GM19023 (cell line): Measurements from ENCODE around the gene CDKN2AIP.
"Not testable (repeated sequence)": the region's sequence is repeated elsewhere in the genome, so short reads cannot be mapped to it uniquely, and the experiment has no call there.

Experiments used
- ATAC-seq: cut with Tn5 transposase; IDR thresholded peaks from one replicate; pipeline ENCODE4 v1.9.1; 2021; ENCODE audit warnings: mild to moderate bottlenecking, moderate library complexity; ENCODE audit not compliant: unreplicated experiment

The CDKN2AIP gene

GRCh38 chr4:183413234-183414200 is 30.9 kb upstream of the CDKN2AIP start:
- no peak for ATAC-seq

GRCh38 chr4:183416879-183417755 is 27.3 kb upstream of the CDKN2AIP start:
- no peak for ATAC-seq

- no peak for ATAC-seq
These were observed 21.3 kb upstream of the CDKN2AIP start for GRCh38 chr4:183422962-183423631.

GRCh38 chr4:183424109-183424744 is 20.2 kb upstream of the CDKN2AIP start:
- no peak for ATAC-seq

DNA sequence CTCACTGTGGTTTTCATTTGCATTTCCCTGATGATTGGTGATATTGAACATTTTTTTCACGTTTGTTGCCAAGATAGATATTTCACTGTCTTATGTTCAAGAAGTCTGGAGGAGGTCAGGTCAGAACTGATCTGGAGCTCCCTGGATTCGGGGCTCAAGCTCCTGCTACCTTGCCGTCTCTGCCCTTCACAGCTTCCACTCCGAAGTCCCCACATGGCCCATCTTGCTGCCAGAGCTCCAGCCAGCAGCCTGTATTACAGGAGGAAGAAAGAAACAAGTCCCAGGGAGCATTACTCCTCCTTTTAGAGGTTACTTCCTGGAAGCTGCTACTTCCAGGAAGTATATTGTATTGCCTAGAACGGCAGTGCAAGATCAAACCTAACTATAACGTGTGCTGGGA is 17.9 kb upstream of the CDKN2AIP start:
- ATAC-seq: no peak

- no peak for ATAC-seq
These were observed 14.9 kb upstream of the CDKN2AIP start for GRCh38 chr4:183429489-183429888.

DNA sequence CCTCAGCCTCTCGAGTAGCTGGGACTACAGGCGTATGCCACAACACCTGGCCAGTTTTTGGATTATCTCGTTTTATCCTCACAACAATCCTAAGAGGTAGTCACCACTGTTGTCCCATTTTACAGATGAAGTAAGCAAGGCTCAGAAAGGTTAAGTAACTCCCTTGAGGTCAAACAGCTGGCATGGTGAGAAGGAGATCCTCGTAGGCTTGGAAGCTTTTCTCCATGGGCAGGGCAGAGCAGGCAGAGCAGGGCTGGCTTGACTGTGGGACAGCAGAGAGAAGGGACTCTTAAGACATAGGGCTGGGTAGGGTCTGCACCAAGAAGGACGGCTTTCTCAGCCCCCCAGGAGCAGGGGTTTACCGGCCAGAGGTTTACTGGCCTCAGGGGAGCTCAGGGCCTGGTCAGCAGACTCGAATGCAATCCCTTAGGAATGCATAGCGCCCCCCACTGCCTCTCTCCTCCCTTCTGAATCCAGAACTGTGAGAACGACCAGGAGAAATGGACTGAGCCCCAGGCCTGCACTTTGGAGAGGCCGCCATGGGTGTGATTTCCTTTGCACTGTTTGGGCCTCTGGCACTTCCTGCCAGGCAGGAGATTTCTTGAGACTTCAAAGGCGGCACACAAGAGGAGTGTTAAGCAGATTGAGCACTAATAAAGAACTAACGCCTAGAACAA is 14.0 kb upstream of the CDKN2AIP start:
- no peak for ATAC-seq

DNA sequence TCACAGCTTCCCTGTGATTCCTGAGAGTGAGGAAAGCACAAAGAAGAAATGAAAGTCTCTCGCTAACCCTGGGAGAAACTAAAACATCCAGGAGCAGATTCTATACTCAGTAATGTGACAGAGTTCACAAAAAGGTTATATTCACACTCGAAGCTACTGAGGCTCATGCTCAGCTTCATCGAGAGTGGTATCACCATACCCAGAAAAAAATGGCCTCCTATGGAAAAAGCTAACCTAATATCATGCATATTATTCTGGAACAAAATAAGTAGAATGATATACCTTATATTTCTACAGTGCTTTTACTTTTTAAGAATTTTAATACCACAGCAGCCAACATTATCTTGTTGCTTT is 13.5 kb upstream of the CDKN2AIP start:
- no peak for ATAC-seq

DNA sequence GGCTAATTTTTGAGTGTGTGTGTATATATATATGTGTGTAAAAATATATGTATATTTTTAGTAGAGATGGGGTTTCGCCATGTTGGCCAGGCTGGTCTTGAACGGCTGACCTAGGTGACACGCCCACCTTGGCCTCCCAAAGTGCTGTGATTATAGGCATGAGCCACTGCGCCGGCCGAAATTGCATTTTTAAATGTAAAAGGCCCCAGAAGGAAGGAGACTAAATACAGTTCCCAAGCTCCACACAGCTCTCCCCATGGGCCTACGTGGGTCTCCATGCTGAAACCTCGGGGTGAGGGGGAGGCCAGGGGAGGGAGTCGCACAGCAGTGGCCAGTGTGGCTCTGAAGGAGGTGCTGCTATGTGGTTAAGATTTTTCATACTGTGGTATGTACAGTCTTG is 12.8 kb upstream of the CDKN2AIP start:
- no peak for ATAC-seq

- not testable (repeated sequence) for ATAC-seq
These were observed 11.3 kb upstream of the CDKN2AIP start for GRCh38 chr4:183433183-183433582.

GRCh38 chr4:183434264-183434663 is 10.2 kb upstream of the CDKN2AIP start:
- ATAC-seq: no peak

- no peak for ATAC-seq
These were observed 9.7 kb upstream of the CDKN2AIP start for GRCh38 chr4:183434666-183435190.

DNA sequence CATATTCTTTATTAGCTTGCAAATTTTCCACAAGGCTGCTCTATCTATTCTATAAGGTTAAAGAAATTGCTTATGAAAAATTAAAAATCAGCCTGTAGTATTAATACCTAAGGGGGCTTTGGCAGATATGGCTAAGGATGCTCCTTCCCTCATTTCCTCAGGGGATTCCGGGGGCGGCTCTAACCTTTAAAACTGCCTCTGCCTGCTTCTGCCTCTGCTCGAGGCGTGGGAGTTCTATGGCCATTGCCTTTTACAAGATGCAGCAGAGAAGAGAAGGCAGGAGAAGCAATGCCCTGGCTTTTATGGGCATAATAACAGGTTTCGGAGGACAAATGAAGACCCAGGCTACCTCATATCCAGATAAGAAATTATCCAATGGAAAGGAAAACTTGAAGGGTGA is 8.6 kb upstream of the CDKN2AIP start:
- no peak for ATAC-seq

DNA sequence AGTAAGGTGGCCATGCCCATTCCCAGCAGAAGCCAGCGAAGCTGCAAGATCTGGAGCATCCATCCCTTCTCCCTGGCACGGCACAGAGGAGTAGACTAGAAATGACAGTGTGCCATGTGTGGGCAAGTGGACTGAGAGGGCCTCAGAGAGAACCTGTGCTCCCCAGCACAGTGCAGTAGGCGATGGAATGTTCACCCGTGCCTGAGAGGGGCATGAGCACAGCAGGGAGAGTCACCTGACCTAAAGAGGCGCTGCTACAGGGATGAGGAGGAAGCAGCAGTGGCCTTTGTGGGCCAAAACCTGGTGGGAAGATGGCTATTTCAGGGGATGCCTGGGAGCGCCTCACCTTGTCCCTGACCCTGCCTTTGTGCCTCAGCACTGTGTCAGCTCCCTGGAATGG is 8.0 kb upstream of the CDKN2AIP start:
- ATAC-seq: no peak

DNA sequence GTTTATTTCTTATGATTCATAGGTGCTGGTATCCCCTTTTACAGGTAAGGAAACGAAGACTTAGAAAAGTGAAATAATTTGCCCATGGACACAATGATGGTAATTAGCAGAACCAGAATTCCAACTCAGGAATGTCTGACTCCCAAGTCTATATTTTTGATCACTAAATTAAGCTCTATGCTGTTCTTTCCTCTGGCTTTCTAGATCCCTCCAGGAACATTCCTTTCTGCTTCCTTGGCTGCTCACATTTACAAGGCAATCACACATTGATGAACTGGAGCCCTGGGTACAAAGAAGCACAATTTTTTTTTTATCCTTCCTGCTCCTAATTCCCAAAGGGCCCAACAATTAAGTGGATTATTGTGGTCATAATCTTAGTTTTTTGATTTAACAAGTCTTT is 7.0 kb upstream of the CDKN2AIP start:
- no peak for ATAC-seq

DNA sequence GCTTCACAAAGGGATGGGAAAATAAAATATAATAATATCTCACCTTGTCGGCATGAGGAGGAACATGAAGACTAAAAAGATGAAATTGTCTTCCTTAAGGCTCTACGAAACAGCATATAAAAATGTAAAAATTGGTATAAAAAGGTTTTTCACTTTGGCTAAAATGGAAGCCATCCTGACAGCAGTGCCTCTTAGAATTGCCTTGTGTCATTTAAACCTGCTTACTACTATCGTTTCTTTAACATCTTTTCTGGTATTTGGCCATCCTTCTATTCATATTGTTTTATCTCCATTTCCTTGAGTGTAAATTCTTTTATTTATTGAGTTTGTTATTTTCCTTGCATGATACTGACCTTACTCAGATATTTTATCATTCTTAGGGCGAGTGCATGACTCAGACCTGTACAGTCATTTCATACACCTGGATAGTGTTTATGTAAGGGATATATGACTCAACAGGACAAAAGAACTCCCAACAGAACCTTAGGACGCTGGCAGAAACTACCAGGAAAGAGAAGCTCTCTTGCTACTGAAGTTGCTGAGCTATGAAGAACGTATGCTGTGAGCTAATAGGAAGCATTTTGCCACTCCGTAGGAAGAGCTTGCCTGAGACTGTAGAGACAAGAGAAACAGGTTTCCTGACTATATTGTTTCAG is 5.8 kb upstream of the CDKN2AIP start:
- no peak for ATAC-seq

GRCh38 chr4:183441276-183441675 is 3.2 kb upstream of the CDKN2AIP start:
- no peak for ATAC-seq

DNA sequence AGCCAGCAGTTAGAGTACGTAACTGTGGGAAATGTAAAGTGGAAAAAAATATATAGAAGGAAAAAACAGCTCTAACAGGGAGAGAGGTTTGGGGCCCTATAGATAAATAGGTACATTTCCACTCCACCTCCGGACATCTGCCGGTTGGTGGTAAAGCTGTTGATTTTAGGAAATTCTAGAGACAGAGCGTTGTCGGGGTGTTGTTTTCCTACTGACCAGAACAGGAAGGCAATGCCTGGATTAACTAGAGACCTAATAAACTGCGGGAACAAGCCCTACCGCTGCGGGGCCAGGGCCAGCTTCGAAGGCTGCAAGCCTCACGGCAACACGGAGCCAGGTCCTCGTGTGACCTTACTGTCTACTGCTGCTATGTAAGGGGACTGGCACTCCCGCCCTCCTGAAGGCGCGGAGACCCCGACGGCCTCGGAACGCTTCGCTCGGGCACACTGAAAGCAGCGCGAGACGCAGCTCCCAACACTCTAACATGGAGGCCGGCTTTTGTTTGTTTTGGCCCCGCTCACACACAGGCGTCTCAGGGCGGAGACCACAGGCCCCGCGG is 702 bp upstream of the CDKN2AIP start:
- no peak for ATAC-seq

DNA sequence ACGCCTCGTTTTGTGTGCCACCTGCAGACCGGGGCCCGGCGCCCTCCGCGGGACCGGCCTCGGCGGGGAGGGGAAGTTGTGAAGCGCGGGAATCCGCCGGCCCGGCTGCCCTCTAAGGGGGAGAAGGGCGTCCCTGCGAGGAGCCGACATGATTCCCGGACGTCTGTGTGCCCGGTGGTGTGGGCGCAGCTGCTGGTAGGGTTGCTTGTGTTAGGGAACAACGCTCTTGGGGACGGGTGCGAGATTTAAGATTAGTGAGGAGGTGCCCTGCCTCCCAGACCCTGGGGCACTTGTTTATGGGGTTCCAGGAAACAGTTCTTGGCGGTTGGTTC is 627 bp downstream of the CDKN2AIP start:
- peak; percentile 21 for ATAC-seq
